Raji (cell line): ENCODE measurements around the gene ZNF358.

Source experiments
- POLR2A ChIP-seq: IDR thresholded peaks from 2 replicates; pipeline ENCODE4 v1.6.1; 2011; ENCODE audit warnings: low read depth, low read length, control low read depth; ENCODE audit not compliant: insufficient read depth

Gene ZNF358

DNA sequence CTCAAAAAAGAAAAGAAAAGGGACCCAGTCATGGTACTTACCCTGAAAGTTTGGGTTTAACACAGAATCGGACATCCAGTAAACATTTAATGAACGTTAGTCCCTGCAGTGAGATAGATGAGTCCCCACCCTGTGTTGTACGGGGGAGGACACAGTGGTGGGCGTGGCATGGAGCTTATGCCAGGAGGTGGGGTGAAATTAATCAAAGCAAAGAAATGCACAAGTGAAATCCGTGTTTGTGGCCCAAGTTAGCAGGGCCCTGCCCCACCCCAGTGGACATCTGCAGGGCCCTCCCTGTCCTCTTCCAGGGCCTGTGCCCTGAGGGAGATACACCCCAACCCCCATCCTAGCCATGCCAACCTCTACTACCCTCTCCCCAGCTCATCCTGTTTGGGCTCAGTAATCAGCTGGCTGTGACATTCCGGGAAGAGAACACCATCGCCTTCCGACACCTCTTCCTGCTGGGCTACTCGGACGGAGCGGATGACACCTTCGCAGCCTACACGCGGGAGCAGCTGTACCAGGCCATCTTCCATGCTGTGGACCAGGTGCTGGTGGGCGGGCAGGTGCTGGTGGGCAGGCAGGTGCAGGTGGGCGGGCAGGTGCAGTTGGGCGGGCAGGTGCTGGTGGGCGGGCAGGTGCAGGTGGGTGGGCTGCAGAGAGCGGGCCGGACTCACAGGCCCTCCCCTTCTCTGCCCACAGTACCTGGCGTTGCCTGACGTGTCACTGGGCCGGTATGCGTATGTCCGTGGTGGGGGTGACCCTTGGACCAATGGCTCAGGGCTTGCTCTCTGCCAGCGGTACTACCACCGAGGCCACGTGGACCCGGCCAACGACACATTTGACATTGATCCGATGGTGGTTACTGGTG lies 10.4 kb downstream of the ZNF358 start:
- no peak for TF ChIP-seq POLR2A

DNA sequence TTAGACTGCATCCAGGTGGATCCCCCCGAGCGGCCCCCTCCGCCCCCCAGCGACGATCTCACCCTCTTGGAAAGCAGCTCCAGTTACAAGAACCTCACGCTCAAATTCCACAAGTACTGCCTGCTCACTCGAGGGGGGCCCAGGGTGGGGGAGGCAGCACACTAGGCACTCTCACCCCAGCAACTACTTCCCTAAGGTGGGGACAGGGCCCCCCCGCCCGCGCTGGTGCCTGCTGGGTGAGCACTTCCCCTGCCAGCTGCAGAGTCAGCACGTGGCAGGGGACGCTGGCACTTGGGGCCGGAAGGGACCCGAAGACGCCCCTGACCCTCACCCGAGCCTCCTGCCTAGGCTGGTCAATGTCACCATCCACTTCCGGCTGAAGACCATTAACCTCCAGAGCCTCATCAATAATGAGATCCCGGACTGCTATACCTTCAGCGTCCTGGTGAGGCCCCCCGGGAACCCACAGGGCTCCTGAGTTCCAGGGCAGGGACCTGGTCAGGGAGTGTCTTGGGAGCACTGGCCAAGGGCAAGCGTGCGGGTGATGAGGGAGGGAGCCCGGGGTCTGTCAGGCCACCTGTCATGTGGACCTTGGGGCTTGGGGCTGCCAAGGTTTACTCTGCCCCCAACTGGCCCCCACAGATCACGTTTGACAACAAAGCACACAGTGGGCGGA lies 11.8 kb downstream of the ZNF358 start:
- TF ChIP-seq POLR2A = no peak

DNA sequence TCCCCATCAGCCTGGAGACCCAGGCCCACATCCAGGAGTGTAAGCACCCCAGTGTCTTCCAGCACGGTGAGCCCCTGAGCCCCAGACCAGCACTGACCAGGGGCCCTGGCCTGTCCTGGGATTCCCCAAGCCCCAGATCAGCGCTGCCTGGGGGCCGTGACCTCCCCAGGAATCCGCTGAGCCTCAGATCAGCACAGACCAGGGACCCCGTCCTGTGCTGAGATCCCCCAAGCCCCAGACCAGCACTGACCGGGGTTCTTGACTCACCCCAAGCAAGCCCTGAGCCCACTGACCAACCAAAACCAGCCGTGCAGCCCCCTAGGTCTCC lies 12.3 kb downstream of the ZNF358 start:
- no peak for TF ChIP-seq POLR2A

DNA sequence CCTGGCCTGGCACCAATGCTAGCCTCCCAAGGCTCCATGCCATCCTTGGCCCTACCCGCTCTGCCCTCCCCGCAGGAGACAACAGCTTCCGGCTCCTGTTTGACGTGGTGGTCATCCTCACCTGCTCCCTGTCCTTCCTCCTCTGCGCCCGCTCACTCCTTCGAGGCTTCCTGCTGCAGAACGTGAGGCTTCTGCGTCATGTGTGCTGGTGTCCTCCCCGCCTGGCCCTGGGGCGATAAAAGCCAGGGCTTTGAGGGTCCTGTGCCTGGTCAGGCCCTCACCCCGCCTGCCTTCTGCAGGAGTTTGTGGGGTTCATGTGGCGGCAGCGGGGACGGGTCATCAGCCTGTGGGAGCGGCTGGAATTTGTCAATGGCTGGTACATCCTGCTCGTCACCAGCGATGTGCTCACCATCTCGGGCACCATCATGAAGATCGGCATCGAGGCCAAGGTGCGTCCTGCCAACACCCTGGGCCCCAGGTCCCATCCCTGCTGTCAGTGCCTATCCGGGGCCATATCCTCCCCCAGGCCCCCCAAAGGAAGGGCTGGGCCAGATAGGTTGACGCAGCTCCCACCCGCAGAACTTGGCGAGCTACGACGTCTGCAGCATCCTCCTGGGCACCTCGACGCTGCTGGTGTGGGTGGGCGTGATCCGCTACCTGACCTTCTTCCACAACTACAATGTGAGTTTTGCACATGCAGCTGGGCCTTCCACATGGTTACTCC lies 12.8 kb downstream of the ZNF358 start:
- TF ChIP-seq POLR2A = no peak

DNA sequence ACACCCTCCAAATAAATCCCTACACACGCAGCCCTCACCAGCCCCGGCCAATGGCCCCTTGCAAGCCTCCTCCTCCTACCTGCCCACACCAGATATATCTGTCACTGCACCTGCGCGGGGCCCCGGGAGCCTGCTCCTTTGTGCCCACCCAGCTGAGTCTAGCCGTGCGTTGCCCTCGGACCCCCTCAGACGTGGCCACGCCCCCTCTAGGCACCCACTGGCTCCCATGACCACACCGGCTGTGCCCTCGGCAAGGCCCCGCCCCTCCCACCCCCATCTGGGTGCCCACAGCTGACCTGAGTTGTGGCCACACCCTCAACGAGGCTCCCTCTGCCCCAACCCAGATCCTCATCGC lies 13.3 kb downstream of the ZNF358 start:
- no peak for TF ChIP-seq POLR2A

DNA sequence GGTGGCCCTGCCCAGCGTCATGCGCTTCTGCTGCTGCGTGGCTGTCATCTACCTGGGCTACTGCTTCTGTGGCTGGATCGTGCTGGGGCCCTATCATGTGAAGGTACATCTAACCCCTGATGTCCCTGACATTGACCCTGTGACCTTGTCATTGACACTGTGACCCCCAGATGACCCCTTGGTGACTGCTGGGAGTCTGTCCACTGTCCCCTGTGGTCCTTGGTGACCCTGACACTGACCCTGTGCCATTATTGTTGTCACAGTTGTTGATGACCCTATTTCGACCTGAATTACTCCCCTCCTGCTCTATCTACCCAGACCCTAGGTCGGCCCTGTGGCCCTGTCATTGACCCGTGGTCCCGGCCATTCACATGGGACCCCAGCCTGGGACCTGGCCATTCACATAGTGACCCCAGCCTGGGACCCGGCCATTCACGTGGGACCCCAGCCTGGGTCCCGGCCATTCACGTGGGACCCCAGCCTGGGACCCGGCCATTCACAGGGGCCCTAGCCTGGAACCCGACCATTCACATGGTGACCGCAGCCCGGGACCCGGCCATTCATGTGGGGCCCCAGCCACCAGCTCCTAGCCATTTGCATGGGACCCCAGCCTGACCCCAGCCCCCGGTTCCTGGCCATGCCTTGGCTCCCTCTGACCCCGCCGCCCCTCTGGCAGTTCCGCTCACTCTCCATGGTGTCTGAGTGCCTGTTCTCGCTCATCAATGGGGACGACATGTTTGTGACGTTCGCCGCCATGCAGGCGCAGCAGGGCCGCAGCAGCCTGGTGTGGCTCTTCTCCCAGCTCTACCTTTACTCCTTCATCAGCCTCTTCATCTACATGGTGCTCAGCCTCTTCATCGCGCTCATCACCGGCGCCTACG lies 13.9 kb downstream of the ZNF358 start:
- no peak for TF ChIP-seq POLR2A

DNA sequence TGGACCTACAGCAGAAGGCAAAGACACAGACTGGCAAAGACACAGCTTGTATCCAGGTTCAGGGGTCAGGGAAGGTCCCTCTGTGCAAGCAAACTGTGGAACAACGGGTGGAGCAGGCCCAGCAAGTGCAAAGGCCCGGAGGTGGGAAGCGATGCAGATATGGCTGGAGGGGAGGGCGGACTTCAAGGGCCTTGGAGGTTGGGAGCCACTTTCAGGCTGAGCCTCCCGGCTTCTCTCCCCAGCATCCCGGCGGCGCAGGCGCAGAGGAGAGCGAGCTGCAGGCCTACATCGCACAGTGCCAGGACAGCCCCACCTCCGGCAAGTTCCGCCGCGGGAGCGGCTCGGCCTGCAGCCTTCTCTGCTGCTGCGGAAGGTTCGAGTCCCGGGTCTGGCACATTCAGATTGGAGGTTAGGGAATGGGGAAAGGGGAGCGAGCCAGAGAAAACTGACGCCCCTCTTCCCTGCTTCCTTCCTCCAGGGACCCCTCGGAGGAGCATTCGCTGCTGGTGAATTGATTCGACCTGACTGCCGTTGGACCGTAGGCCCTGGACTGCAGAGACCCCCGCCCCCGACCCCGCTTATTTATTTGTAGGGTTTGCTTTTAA lies 17.5 kb downstream of the ZNF358 start:
- TF ChIP-seq POLR2A = no peak

DNA sequence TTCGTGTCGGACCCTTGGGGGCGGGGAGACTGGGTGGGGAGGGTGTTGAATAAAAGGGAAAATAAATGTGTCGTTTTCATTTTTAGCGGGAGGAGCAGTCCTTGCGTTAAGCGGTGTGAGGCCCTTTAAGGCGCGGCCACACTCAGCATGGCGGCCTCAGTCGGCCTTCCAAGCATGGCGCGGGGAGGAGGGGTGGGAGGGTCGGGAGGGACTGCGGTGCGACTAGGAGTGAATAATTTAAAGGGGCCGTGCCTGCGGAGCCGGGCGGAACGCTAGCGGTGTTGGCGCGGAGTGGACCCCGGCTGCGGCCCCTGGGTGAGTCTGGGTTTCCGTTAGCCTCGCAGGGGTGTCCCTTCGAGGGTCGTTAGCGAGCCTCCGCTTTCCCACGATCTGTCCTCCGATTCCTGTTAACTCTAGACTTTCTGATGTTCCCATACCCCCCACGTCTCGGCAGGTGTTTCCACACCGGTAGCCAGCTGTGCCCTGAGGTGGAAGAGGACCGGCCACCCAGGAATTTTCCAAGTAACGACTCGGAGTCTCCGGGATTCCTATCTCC lies 18.1 kb downstream of the ZNF358 start:
- peak; percentile 41 for TF ChIP-seq POLR2A

DNA sequence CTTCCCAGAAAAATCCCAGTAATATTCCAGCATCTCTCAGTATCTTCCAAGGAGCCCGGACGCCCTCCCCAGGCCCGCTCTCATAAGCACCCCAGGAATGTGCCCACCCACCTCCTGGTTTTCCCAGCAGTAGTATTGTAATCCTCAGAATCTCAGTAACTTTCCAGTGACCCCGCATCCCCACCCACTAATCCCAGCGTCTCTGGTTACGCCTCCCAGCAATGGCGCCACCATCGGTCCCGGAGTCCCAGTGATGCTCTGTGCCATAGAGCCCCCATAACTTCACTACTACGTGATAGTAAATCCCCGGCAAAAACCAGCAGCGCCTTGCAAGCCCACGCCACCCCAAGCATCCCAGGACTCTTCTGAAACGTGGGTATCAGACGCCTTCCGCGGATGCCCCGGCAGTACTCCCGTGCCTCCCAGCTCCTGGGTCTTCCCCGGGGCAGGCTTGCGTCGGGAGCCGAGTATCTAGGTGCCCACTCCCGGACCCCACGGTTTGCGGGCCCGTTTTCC lies 18.7 kb downstream of the ZNF358 start:
- peak; percentile 14; the same call in 1 of the 2 replicates for TF ChIP-seq POLR2A

DNA sequence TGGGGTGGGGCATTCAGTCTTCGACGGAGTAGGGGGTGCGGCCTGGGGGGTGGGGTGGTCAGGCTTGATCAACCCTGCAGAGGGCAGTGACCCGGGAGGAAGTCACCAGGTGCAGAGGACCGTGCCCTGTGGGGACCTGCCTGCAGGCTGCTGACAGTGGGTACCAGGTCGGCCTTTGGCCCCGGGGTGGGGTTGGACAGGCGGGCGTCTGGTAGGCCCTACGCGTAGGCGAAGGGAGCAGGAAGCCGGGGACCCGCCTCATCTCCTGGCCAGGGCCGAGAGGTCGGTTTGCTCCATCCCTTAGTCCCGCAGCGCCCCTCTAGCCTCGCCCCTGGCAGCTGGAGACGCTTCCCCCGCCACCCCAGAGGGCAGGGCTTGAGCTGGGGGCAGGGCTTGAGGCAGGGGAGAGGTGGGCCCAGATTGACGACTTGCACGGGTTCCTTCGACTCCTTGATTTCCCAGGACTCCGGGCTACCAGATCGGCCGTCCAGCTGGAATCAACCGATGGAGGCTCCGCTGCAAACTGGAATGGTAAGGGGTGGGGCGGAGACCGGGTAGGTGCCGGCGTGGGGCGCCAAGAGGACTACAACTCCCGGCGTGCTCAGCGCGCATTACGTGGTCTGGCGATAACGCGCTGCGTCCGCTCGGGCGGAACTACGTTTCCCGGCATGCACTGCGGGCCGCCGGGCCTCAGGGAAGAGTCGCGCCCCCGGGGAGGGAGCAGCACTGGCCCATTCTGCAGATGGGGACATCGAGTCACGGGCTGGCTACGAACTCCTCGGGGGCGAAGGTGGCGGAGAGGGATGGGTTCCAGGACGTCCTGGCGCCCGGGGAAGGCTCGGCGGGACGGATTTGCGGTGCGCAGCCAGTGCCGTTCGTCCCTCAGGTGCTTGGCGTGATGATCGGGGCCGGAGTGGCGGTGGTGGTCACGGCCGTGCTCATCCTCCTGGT lies 19.4 kb downstream of the ZNF358 start, which contains the start of gene PNPLA6:
PNPLA6 (plus strand) TSS at position 671 of the 951 bp plus-strand sequence; CDS start at position 743, 72 bp downstream.
- peak; percentile 73 for TF ChIP-seq POLR2A

DNA sequence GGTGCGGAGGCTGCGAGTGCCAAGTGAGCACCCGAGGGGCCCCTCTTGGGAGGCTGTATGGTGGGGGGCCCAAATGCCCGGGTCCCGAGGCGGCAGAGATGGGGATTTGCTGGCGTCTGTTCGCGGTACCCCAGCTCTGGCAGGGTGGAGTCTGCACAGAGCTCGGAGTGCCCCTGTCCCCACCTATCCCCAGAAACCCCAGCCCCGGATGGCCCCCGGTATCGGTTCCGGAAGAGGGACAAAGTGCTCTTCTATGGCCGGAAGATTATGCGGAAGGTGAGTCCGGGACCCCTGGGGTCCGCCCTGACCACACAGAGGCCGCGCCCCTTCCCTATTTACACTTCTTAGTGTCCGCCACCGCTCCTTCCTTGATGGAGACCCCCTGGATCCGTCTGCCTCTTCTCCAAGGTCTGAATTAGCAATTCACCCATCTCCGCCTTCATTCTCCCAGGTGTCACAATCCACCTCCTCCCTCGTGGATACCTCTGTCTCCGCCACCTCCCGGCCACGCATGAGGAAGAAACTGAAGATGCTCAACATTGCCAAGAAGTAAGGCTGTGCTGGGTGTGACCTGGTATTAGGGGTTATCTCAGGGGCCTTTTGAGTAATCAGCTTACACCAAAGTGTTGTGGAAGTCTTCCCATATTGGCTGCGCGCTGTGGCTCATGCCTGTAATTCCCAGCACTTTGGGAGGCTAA lies 20.2 kb downstream of the ZNF358 start:
- TF ChIP-seq POLR2A = no peak

DNA sequence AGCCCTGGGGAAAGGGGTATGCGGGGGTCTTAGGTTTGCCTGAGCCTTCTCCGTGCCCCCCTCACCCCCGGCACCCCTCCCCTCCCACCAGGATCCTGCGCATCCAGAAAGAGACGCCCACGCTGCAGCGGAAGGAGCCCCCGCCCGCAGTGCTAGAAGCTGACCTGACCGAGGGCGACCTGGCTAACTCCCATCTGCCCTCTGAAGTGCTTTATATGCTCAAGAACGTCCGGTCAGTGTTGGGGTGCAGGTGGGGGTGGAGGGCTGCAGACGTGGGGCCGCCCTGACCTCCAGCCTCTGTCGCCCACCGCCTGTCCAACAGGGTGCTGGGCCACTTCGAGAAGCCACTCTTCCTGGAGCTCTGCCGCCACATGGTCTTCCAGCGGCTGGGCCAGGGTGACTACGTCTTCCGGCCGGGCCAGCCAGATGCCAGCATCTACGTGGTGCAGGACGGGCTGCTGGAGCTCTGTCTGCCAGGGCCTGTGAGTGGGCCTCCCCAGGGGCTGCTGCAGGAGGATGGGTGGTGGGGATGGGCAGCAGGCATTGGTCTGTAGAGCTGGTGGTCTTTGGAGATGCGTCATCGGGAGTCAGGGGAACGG lies 24.0 kb downstream of the ZNF358 start:
- no peak for TF ChIP-seq POLR2A
